Lung (tissue), 12 donors: Measurements from ENCODE around the gene FAM200B. TPM values are rescaled to one million over a fixed set of nuclear protein-coding genes. Genes with fewer than 3 reads are reported as not detected.

Experiments
- ATAC-seq: fragments of 200-7000 bp; cut with Tn5 transposase; one replicate; pipeline ENCODE4 v1.9.1; 2020; ENCODE audit warnings: moderate number of reproducible peaks; ENCODE audit not compliant: insufficient read depth, low FRiP score
- DNase-seq, 3 donors: peaks; one replicate each; pipeline ENCODE4 v3.0.0-alpha.2; 2013 to 2017
- H3K27ac ChIP-seq, 2 donors: one replicate each; pipeline ENCODE4 v1.5.1; 2013; ENCODE audit warnings: mild to moderate bottlenecking in 2 of 2, moderate library complexity in 2 of 2, control low read depth in 1 of 2, inconsistent platforms in 1 of 2, low read depth in 1 of 2, low read length in 1 of 2
- H3K27me3 ChIP-seq, 3 donors: one replicate each; pipeline ENCODE4 v1.5.1; 2013; ENCODE audit warnings: low read length in 2 of 3; ENCODE audit not compliant: control insufficient read depth in 3 of 3, insufficient read depth in 3 of 3
- H3K36me3 ChIP-seq, 4 donors: one replicate each; pipeline ENCODE4 v1.5.1; 2013; ENCODE audit warnings: low read length in 4 of 4, mild to moderate bottlenecking in 1 of 4, moderate library complexity in 1 of 4; ENCODE audit not compliant: control insufficient read depth in 4 of 4, insufficient read depth in 4 of 4
- H3K4me1 ChIP-seq, 5 donors: one replicate each; pipeline ENCODE4 v1.5.1; 2013; ENCODE audit warnings: low read length in 5 of 5, mild to moderate bottlenecking in 2 of 5, moderate library complexity in 1 of 5; ENCODE audit not compliant: control insufficient read depth in 5 of 5, insufficient read depth in 5 of 5
- H3K4me3 ChIP-seq: one replicate; pipeline ENCODE4 v1.5.1; 2013; ENCODE audit warnings: mild to moderate bottlenecking, control low read depth, moderate library complexity
- H3K9ac ChIP-seq, 2 donors: one replicate each; pipeline ENCODE4 v1.5.1; 2013; ENCODE audit warnings: low read length in 2 of 2, control low read depth in 1 of 2; ENCODE audit not compliant: insufficient read depth in 1 of 2
- H3K9me3 ChIP-seq, 4 donors: one replicate each; pipeline ENCODE4 v1.5.1; 2013; ENCODE audit warnings: low read length in 3 of 4, mild to moderate bottlenecking in 1 of 4, moderate library complexity in 1 of 4; ENCODE audit not compliant: control insufficient read depth in 4 of 4, insufficient read depth in 3 of 4
- CTCF ChIP-seq: IDR thresholded peaks from 2 replicates; pipeline ENCODE4 v1.5.1; 2012; ENCODE audit warnings: mild to moderate bottlenecking; ENCODE audit errors: control extremely low read depth, extremely low read depth
- WGBS, 2 donors: extraction: QIAGEN DNeasy Blood & Tissue Kit; methylation state at CpG; one replicate each; pipeline ENCODE4 v1.1.7; 2013; 5-methylcytosine and 5-hydroxymethylcytosine counted together
- polyA plus RNA-seq, 2 donors: library from polyadenylated mRNA; stranded (reverse); fragments of 200-250 nt; gene quantifications; one replicate each; pipeline ENCODE4 v1.2.1, GENCODE V29; 2013
- total RNA-seq, 2 donors: library from RNA; depleted of rRNA in 1 of 2; stranded (reverse); fragments of >200 nt in 1 of 2; gene quantifications; one replicate each; pipeline ENCODE4 v1.2.1, GENCODE V29; 2014 to 2021
- donor health status: control.
- donor health status: control.
- donor health status: Bipolar disorder and iron deficiency.
- donor health status: healthy.
- donor health status: DM: yes; HTN: yes; CAD: no.

FAM200B gene
- total and polyA plus RNA-seq, 4 donors = 19.3 to 56.0 (median 27.2) TPM

- 67 to 74% methylated on average over 3 of the region's 3 CpGs for WGBS, 2 donors
- no peak overlapping the region for H3K9ac ChIP-seq
- peaks cover 0 to 4% (median 1%) of the 10 kb centered on the region in 4 donors for H3K9me3 ChIP-seq
- H3K4me1 ChIP-seq = no peaks in the 10 kb centered on the region
- H3K4me3 ChIP-seq = no peak overlapping the region
- no peak overlapping the region for H3K27ac ChIP-seq
- TF ChIP-seq CTCF = no peak
- H3K36me3 ChIP-seq = no peaks in the 10 kb centered on the region
- no peak for ATAC-seq
- no peaks in the 10 kb centered on the region for H3K27me3 ChIP-seq
- DNase-seq = no peak
These were observed 55.6 kb downstream of the FAM200B start for GRCh38 chr4:15737255-15737654.

- Histone ChIP-seq H3K36me3 (no peaks in the 10 kb centered on the region), H3K4me1 (no peaks in the 10 kb centered on the region), H3K9ac (no peak overlapping the region), H3K27me3 (no peaks in the 10 kb centered on the region), H3K27ac (no peak overlapping the region), H3K9me3 (peaks cover 0 to 4% (median under 1%) of the 10 kb centered on the region in 4 donors), H3K4me3 (no peak overlapping the region)
- WGBS, 2 donors = 87 to 88% methylated on average over 1 of the region's 1 CpG
- no peak for ATAC-seq
- DNase-seq = no peak
- TF ChIP-seq CTCF = no peak
These were observed 57.2 kb downstream of the FAM200B start for GRCh38 chr4:15738877-15739276.

Other genes with a start within 250 kb of the FAM200B start
- gene CC2D2A, start 211.9 kb upstream of the FAM200B start, total RNA-seq = 10 to 100 TPM; 37.0 to 63.7 TPM
- 10 to 100 TPM in 1 of 2 donors, 1 to 10 TPM in 1; 9.2 to 12.5 TPM for gene CC2D2A, start 211.9 kb upstream of the FAM200B start, polyA plus RNA-seq
- 100 to 1,000 TPM in 1 of 2 donors, 10 to 100 TPM in 1; 98.4 to 138 TPM for gene FBXL5, start 26.5 kb upstream of the FAM200B start, total RNA-seq
- gene FBXL5, start 26.5 kb upstream of the FAM200B start, polyA plus RNA-seq = 10 to 100 TPM; 45.9 to 77.1 TPM
- gene BST1, start 21.2 kb downstream of the FAM200B start, total RNA-seq = 10 to 100 TPM in 1 of 2 donors, 1 to 10 TPM in 1; 9.1 to 12.8 TPM
- gene BST1, start 21.2 kb downstream of the FAM200B start, polyA plus RNA-seq = 10 to 100 TPM in 1 of 2 donors, 1 to 10 TPM in 1; 4.1 to 53.5 TPM
- 10 to 100 TPM in 1 of 2 donors, 1 to 10 TPM in 1; 8.6 to 47.2 TPM for gene CD38, start 96.5 kb downstream of the FAM200B start, total RNA-seq
- 10 to 100 TPM in 1 of 2 donors, 1 to 10 TPM in 1; 4.8 to 20.2 TPM for gene CD38, start 96.5 kb downstream of the FAM200B start, polyA plus RNA-seq